GM19328 (cell line): Measurements from ENCODE around the gene PRXL2A.
A peak's percentile ranks its signal among the peaks of the same experiment; 100 is the strongest.

Experiments used
- ATAC-seq: cut with Tn5 transposase; IDR thresholded peaks from one replicate; pipeline ENCODE4 v1.9.1; 2021; ENCODE audit warnings: mild to moderate bottlenecking, moderate library complexity; ENCODE audit not compliant: unreplicated experiment

PRXL2A gene

GRCh38 chr10:80460399-80461207 is 52.3 kb downstream of the PRXL2A start:
- ATAC-seq = no peak

GRCh38 chr10:80461208-80462183 is 53.1 kb downstream of the PRXL2A start:
- ATAC-seq = no peak

GRCh38 chr10:80462299-80462980 is 54.1 kb downstream of the PRXL2A start:
- no peak for ATAC-seq

GRCh38 chr10:80462981-80463741 is 54.8 kb downstream of the PRXL2A start:
- ATAC-seq = no peak

- ATAC-seq = no peak
Measured at GRCh38 chr10:80463868-80464267, 55.5 kb downstream of the PRXL2A start.

GRCh38 chr10:80464557-80465450 is 56.5 kb downstream of the PRXL2A start:
- ATAC-seq = no peak

- ATAC-seq = no peak
Measured at GRCh38 chr10:80465451-80465835, 57.1 kb downstream of the PRXL2A start.

- ATAC-seq = peak; percentile 47
Measured at GRCh38 chr10:80465839-80466590, 57.7 kb downstream of the PRXL2A start.

- ATAC-seq = no peak
Measured at GRCh38 chr10:80466724-80467326, 58.5 kb downstream of the PRXL2A start.

GRCh38 chr10:80468002-80468401 is 59.7 kb downstream of the PRXL2A start:
- ATAC-seq = no peak

- no peak for ATAC-seq
Measured at GRCh38 chr10:80468806-80469421, 60.6 kb downstream of the PRXL2A start.

GRCh38 chr10:80470266-80470665 is 61.9 kb downstream of the PRXL2A start:
- ATAC-seq = no peak

- no peak for ATAC-seq
Measured at GRCh38 chr10:80471001-80471400, 62.6 kb downstream of the PRXL2A start.

GRCh38 chr10:80471715-80472233 is 63.4 kb downstream of the PRXL2A start:
- peak; percentile 51 for ATAC-seq

GRCh38 chr10:80472234-80473095 is 64.1 kb downstream of the PRXL2A start:
- peak; percentile 88 for ATAC-seq

GRCh38 chr10:80473096-80473657 is 64.8 kb downstream of the PRXL2A start:
- no peak for ATAC-seq
